ENCODE data around the gene SLC35F4. TPM values are rescaled to one million over a fixed set of nuclear protein-coding genes. Genes with fewer than 3 reads are reported as not detected.
"Not testable (repeated sequence)": the region's sequence is repeated elsewhere in the genome, so short reads cannot be mapped to it uniquely, and the experiment has no call there.

Gene SLC35F4
- polyA plus RNA-seq, 1 donor = 0.37 TPM

DNA sequence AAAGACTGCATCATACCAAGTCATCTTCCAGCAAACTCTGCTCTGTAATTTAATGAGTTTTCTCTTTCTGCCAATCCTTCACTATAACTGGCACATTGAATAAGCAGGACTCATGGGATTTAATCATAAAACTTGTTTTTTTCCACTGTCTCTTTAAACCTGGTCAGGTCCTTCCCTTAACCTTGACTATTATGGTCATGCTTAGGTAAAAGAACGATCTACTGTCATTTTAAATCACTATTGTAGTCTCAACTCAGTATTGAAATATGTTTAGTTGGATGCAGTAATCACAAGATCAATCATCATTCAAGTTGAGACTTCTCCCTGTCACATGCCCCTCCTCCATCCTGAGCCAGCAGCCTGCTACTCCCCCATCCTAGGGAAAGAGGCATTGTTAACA is 56.1 kb downstream of the SLC35F4 start:
- no peak for DNase-seq (ENCODE audit: low read depth)

DNA sequence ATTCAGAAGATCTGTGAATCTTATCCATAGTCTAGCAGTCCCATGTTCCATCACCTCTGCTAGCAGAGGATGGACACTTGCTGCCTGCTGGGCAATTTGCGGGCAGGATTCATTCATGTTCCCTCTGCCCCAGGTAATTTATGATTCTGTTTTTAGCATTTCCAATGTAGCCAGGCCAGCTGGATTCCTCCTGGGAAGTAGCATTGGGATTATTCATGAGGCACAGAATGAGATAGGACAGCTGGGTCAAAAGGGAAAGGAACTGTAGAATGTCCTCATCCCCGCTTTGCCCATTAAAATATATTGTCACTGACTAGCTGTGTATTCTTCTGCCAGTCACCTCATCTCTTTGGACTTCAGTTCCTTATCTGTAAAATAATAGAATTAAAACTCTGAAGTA is 68.7 kb downstream of the SLC35F4 start:
- no peak for DNase-seq (ENCODE audit: low read depth)

GRCh38 chr14:57796556-57796955 is 69.3 kb downstream of the SLC35F4 start:
- no peak for DNase-seq (ENCODE audit: low read depth)

DNA sequence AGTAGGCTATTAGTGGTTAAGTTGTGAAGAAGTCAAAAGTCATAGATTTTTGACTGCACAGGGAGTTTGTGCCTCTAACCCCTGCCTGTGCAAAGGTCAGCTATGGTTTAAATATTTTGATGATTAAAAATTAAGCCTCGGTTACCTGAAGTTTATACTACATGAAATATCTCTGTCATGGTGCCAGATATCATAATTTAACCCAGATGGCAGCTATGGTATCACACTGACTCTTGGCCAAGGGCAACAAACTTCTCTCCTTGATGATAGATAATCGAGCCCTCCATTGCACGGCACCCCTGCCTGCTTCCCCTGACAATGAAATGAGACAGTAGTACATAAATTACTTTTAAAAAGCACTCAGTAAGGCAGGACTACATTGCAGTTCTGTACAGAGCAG is 80.8 kb downstream of the SLC35F4 start:
- no peak for DNase-seq (ENCODE audit: low read depth)

DNA sequence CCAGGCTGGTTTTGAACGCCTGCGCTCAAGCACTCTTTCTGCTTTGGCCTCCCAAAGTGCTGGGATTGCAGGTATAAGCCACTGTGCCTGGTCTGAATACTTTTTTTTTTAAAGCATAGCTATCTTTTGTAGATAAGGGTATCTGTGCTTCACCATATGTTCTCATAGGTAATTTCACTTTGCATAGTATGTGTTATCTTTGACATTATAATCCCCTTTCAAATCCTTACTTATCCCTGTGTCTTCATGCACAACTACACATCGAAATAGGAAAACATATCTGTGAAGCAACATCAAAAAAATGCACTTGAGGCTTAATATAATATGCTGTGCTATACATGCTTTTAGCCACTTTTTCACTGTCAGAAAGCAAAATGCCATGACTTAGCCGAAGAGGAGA is 94.1 kb downstream of the SLC35F4 start:
- DNase-seq (ENCODE audit: low read depth) = no peak

GRCh38 chr14:57769863-57770523 is 95.9 kb downstream of the SLC35F4 start:
- DNase-seq (ENCODE audit: low read depth) = no peak

- DNase-seq (ENCODE audit: low read depth) = no peak
These were observed 104.1 kb downstream of the SLC35F4 start for GRCh38 chr14:57761800-57762199.

- DNase-seq (ENCODE audit: low read depth) = peak; percentile 25
These were observed 105.0 kb downstream of the SLC35F4 start for GRCh38 chr14:57760896-57761295.

DNA sequence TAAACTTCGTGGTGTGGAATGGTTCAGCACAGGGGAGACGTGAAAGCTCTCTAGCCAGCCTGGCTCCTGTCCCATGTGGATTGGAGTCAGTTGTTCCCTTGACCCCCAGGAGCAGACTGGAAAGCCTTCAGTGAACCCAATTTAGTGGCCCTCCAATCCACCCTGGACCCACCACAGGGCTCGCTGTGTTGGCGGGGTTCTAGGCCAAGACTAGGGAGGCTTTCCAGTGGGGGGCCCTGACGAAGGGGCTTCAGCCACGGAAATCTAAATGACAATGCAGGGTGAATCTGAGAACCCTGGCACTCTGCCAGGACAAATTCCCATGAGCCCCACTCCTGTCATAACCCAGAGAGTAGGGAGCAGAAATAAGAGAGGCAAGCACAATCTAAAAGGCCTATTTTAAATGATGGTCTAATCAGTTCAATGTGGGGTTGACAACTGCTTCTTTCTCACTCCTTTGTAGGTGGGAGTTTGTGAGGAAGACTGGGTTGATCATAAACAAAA is 110.8 kb downstream of the SLC35F4 start:
- no peak for DNase-seq (ENCODE audit: low read depth)

DNA sequence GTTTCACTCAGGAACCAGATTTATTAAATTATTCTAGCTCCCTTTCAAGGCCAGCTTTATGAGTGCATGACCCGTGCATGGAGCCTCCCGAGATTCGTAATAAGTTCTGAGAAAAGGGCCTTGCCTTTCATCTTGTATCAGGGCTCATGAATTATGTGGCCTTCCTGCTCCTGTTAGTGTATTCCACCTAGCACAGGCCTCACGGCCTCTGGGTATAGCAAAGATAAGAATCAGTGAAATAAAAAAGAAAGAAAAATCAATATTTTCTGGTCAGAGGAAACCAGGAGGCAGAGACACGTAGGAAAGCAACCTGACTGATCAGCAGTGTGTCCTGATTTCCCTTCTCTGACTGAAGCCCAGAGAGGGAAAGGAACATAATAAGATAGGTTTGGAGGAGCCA is 111.4 kb downstream of the SLC35F4 start:
- DNase-seq (ENCODE audit: low read depth) = no peak

- no peak for DNase-seq (ENCODE audit: low read depth)
These were observed 112.1 kb downstream of the SLC35F4 start for GRCh38 chr14:57753821-57754220.

- DNase-seq (ENCODE audit: low read depth) = not testable (repeated sequence)
These were observed 113.7 kb downstream of the SLC35F4 start for GRCh38 chr14:57752142-57752695.

DNA sequence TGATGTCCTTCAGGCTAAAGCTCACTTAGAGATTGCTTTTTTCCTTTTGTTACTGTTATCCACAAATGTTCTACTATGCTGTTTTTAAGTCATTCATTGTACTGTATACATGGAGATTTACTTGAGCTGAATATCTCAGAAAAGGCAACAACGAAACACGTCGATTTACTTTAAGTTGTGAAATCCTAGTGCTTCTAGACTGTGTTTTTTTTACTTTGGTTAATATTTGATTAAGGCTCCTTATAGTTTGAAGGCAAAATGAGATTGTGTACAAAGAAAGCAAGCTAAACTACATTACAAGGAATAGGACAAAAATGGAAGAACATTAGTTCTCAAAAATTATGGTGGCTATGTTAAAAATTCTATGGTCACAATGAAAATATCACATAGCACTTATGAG is 114.5 kb downstream of the SLC35F4 start:
- no peak for DNase-seq (ENCODE audit: low read depth)

- no peak for DNase-seq (ENCODE audit: low read depth)
These were observed 116.6 kb downstream of the SLC35F4 start for GRCh38 chr14:57749267-57749666.

GRCh38 chr14:57748279-57748678 is 117.6 kb downstream of the SLC35F4 start:
- no peak for DNase-seq (ENCODE audit: low read depth)

DNA sequence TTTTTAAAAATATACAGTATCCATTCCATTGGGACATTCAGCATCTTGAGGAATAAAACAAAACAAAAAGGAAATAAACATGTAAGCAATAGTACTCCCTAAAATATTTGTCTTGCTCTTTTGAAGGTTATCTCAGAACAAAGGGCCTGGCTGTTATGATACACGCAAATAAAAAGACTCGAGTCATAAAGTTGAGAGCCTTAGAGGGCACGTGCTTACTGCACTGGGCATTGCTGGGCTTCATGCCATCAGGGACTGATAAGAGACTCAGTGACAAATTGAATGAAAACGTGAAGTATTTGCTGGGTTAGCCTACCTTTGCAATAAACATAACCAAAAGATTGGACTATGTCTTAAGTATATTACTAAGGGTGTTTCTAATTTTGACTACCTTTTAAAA is 118.9 kb downstream of the SLC35F4 start:
- no peak for DNase-seq (ENCODE audit: low read depth)

DNA sequence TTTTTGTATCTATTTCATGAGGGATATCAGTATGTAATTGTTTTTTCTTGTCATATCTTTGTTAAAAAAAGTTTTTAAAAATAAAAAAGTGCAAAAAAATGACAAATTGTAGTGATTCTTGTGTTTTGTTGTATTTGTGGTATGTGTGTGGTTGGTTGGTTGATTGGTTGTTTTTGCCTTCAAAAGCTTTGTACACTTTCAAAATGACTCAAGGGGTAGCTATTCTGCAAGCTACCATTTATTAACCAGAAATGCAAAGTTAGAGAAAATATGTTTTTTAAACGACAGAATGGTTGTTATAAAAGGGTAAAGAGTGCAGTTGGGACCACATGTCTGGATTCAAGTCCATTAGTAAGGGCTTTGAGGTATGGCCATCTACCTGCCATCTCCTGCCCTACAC is 119.3 kb downstream of the SLC35F4 start:
- DNase-seq (ENCODE audit: low read depth) = no peak

DNA sequence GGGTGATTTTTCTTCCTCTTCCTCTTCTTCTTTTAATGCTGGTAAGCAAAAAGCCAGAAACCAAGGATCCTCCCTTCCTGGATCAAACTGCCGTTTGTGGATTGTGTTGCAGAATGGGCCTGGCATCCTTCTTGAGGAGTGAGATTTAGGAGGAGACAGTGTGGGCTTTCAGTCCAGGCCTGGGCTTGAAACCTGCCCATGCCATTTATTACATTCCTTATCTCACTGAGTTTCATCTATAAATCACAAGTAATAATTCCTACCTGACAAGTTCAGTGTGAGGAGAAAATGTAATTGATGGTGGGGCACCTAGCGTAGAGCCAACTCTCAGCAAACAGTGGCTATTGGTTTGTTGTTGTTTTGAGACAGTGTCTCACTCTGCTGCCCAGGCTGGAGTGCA is 126.4 kb downstream of the SLC35F4 start:
- no peak for DNase-seq (ENCODE audit: low read depth)

DNA sequence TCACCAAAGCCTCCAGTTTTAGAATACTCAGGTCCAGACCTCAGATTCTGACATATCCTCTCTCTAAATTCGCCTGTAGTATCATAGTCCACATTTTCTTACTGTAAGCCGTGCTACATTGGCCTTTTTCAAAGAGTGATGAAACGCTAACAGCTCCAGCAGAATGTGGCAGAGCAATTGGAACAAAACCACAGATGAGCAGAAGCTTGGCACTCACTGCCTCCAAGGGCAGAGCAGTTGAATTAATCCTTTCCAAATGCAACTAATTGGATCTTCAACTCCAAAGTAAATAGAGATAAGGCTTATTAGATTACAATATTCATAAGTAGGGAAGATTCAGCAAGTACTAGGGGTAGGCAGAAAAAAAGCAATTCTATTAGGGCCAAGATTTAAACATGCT is 128.3 kb downstream of the SLC35F4 start:
- DNase-seq (ENCODE audit: low read depth) = no peak

DNA sequence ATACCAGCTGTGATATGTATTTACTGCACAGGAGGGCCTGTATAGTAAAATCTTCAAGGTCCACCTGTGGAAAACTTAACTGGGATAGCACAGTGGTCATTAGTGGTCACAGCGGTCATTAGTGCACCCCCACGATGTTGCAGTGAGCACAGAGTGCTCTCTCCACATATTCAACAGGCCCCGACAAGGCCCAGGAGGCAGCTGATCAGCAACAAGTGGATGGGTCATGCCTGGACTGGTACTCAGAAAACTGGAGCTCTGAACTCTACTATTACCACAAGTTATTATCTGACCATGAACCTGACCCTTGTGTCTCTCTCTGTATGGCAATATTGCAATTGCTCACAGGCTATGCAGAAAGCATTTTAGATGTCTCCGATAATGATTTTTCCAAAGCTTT is 129.5 kb downstream of the SLC35F4 start:
- no peak for DNase-seq (ENCODE audit: low read depth)

DNA sequence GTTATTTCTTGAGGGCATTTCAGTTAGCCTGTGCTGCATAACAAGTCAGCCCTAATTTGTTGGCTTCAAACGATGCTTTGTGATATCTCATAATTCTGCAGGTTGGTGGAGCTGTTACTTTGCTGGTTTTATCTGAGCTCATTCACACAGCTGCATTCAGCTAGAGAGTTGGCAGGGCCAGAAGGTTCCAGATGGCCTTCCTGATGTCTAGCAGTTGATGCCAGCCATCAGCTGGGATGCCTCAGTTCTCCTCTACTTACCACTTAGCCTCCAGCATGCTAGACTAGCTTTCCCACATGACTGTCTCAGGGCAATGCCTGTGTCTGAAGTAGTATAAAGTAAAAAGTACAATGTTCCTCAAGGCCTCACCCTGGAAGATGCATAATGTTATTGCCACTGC is 130.6 kb downstream of the SLC35F4 start:
- DNase-seq (ENCODE audit: low read depth) = no peak

- no peak for DNase-seq (ENCODE audit: low read depth)
These were observed 133.2 kb downstream of the SLC35F4 start for GRCh38 chr14:57732463-57733285.

Data from forelimb muscle (tissue), 1 donor.